WTC11 (cell line): Measurements from ENCODE around the gene PLXNA2. TPM values are rescaled to one million over a fixed set of nuclear protein-coding genes. Genes with fewer than 3 reads are reported as not detected.

ENCODE experiments used
- ATAC-seq: fragments of 200-7000 bp; cut with Tn5 transposase; 2 replicates; pipeline ENCODE4 v1.10.0; 2021; ENCODE audit warnings: mild to moderate bottlenecking, moderate library complexity
- CTCF ChIA-PET: fragments of 300-600 bp; sonication (Branson Sonifier 250); formaldehyde crosslinking; loops from one replicate; lab custom pipeline; 2021; ENCODE audit warnings: antibody characterized with exemption; lab: Charles Lee
- POLR2A ChIA-PET: fragments of 350-600 bp; sonication (Branson Sonifier 250); formaldehyde crosslinking; loops from one replicate; lab custom pipeline; 2021; ENCODE audit warnings: antibody characterized with exemption; lab: Charles Lee
- DNase-seq: peaks from one replicate; pipeline ENCODE4 v3.0.0; 2021; ENCODE audit warnings: low spot score
- H3K27ac Mint-ChIP-seq: 2 replicates; pipeline ENCODE4 v1.8.0; 2021; ENCODE audit warnings: mixed read lengths
- H3K27me3 Mint-ChIP-seq: 2 replicates; pipeline ENCODE4 v1.8.0; 2021; ENCODE audit warnings: low read depth, mild to moderate bottlenecking, moderate library complexity, mixed read lengths
- H3K36me3 Mint-ChIP-seq: 2 replicates; pipeline ENCODE4 v1.8.0; 2021; ENCODE audit warnings: mixed read lengths
- H3K4me1 Mint-ChIP-seq: 2 replicates; pipeline ENCODE4 v1.8.0; 2022; ENCODE audit warnings: mixed read lengths
- H3K4me3 Mint-ChIP-seq: 2 replicates; pipeline ENCODE4 v1.8.0; 2021; ENCODE audit warnings: mild to moderate bottlenecking, moderate library complexity, mixed read lengths
- H3K9me3 Mint-ChIP-seq: 2 replicates; pipeline ENCODE4 v1.8.0; 2021; ENCODE audit warnings: mixed read lengths
- CBFB ChIP-seq: sonication (generic); formaldehyde crosslinking; IDR thresholded peaks from 2 replicates; pipeline ENCODE4 v1.8.1; 2022; ENCODE audit warnings: mild to moderate bottlenecking, low read depth, missing genetic modification reagents
- EMX1 ChIP-seq: fragments of 250-450 bp; sonication (Bioruptor Pico); IDR thresholded peaks from 2 replicates; pipeline ENCODE4 v1.8.0; 2021; ENCODE audit warnings: mild to moderate bottlenecking
- NFATC4 ChIP-seq: fragments of 250-450 bp; sonication (Bioruptor Pico); IDR thresholded peaks from 2 replicates; pipeline ENCODE4 v1.9.0; 2021; ENCODE audit warnings: mild to moderate bottlenecking
- NR3C1 ChIP-seq: sonication (generic); formaldehyde crosslinking; conservative IDR thresholded peaks from 2 replicates; pipeline ENCODE4 v1.8.1; 2023; ENCODE audit warnings: low read depth, mild to moderate bottlenecking, missing genetic modification reagents
- TCF7 ChIP-seq: sonication (generic); formaldehyde crosslinking; IDR thresholded peaks from 2 replicates; pipeline ENCODE4 v1.8.0; 2022; ENCODE audit warnings: mild to moderate bottlenecking, low read depth, missing genetic modification reagents, moderate library complexity
- TP53 ChIP-seq: sonication (generic); formaldehyde crosslinking; IDR thresholded peaks from 2 replicates; pipeline ENCODE4 v1.8.1; 2023; ENCODE audit warnings: mild to moderate bottlenecking, missing genetic modification reagents
- ZNF138 ChIP-seq: sonication (generic); formaldehyde crosslinking; conservative IDR thresholded peaks from 2 replicates; pipeline ENCODE4 v1.8.1; 2022; ENCODE audit warnings: mild to moderate bottlenecking, moderate library complexity, missing genetic modification reagents
- ZNF232 ChIP-seq: sonication (generic); formaldehyde crosslinking; IDR thresholded peaks from 2 replicates; pipeline ENCODE4 v1.8.0; 2022; ENCODE audit warnings: mild to moderate bottlenecking, missing genetic modification reagents
- total RNA-seq: library from RNA; stranded (reverse); gene quantifications from 3 replicates; pipeline ENCODE4 v1.2.3, GENCODE V29; 2021
- TF ChIP-seq, protein P1 (sequence below): sonication (generic); formaldehyde crosslinking; conservative IDR thresholded peaks from 2 replicates; pipeline ENCODE4 v1.8.1; 2023; ENCODE audit warnings: mild to moderate bottlenecking, low read depth, missing genetic modification reagents, moderate library complexity
- TF ChIP-seq, protein P2 (sequence below): fragments of 250-450 bp; sonication (Bioruptor Pico); IDR thresholded peaks from 2 replicates; pipeline ENCODE4 v1.9.0; 2021; ENCODE audit warnings: mild to moderate bottlenecking
- TF ChIP-seq, protein P3 (sequence below): fragments of 200-600 bp; IDR thresholded peaks from 2 replicates; pipeline ENCODE4 v1.8.0; 2022; ENCODE audit warnings: antibody characterized with exemption
- TF ChIP-seq, protein P4 (sequence below): fragments of 250-450 bp; sonication (Bioruptor Pico); IDR thresholded peaks from 2 replicates; pipeline ENCODE4 v1.9.0; 2021; ENCODE audit warnings: mild to moderate bottlenecking
- TF ChIP-seq, protein P5 (sequence below): fragments of 250-450 bp; sonication (Bioruptor Pico); IDR thresholded peaks from 2 replicates; pipeline ENCODE4 v1.9.0; 2021; ENCODE audit warnings: mild to moderate bottlenecking, borderline replicate concordance
- TF ChIP-seq, protein P6 (sequence below): sonication (generic); formaldehyde crosslinking; IDR thresholded peaks from 2 replicates; pipeline ENCODE4 v1.8.0; 2022; ENCODE audit warnings: mild to moderate bottlenecking, missing genetic modification reagents
- TF ChIP-seq, protein P7 (sequence below): sonication (generic); formaldehyde crosslinking; IDR thresholded peaks from 2 replicates; pipeline ENCODE4 v1.8.1; 2023; ENCODE audit warnings: mild to moderate bottlenecking, missing genetic modification reagents, borderline replicate concordance

PLXNA2 gene
- total RNA-seq, 1 experiment from 2014 or later: 4.2 TPM

DNA sequence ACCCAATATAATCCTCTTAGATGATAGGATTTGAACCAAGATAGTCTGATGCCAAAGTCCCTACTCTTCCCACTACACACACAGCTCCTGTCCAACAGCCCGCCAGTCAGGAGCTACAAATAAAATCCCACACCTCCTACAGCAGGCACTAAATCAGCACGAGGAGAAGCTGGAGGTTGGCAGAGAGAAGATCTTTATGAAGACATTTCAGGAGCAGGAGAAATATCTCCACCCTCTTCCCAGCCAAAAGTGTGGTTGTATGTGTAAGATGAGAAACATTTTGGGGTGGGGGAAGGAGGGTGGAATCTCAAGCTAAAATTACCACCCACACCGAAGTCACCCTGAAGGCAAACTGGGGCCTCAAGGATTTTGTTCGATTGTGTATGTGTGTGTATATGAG lies 54.5 kb downstream of the PLXNA2 start:
- no peak for ATAC-seq
- CTCF ChIA-PET: interaction anchor here (1.0 to 2.9 kb wide), 6 partner anchors 49 to 305 kb away, joined by 3 to 30 read pairs (median 3); partner anchors contain the start of gene PLXNA2
- no peaks in the 10 kb centered on the region for H3K36me3 Mint-ChIP-seq

More for the DNA sequence above, 54.5 kb downstream of the PLXNA2 start:
- no peak for DNase-seq
- POLR2A ChIA-PET: no interaction called here
- Mint-ChIP-seq H3K27ac (no peak overlapping the region), H3K9me3 (no peaks in the 10 kb centered on the region), H3K4me3 (no peak overlapping the region), H3K4me1 (no peaks in the 10 kb centered on the region), H3K27me3 (no peaks in the 10 kb centered on the region)
- TF ChIP-seq, protein P1, sequence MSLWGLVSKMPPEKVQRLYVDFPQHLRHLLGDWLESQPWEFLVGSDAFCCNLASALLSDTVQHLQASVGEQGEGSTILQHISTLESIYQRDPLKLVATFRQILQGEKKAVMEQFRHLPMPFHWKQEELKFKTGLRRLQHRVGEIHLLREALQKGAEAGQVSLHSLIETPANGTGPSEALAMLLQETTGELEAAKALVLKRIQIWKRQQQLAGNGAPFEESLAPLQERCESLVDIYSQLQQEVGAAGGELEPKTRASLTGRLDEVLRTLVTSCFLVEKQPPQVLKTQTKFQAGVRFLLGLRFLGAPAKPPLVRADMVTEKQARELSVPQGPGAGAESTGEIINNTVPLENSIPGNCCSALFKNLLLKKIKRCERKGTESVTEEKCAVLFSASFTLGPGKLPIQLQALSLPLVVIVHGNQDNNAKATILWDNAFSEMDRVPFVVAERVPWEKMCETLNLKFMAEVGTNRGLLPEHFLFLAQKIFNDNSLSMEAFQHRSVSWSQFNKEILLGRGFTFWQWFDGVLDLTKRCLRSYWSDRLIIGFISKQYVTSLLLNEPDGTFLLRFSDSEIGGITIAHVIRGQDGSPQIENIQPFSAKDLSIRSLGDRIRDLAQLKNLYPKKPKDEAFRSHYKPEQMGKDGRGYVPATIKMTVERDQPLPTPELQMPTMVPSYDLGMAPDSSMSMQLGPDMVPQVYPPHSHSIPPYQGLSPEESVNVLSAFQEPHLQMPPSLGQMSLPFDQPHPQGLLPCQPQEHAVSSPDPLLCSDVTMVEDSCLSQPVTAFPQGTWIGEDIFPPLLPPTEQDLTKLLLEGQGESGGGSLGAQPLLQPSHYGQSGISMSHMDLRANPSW: no peak
- TF ChIP-seq NFATC4 (CRISPR knock-in tag): no peak
- TF ChIP-seq TCF7 (CRISPR knock-in tag): no peak
- no peak for TF ChIP-seq TP53 (CRISPR knock-in tag)
- TF ChIP-seq, protein P2, sequence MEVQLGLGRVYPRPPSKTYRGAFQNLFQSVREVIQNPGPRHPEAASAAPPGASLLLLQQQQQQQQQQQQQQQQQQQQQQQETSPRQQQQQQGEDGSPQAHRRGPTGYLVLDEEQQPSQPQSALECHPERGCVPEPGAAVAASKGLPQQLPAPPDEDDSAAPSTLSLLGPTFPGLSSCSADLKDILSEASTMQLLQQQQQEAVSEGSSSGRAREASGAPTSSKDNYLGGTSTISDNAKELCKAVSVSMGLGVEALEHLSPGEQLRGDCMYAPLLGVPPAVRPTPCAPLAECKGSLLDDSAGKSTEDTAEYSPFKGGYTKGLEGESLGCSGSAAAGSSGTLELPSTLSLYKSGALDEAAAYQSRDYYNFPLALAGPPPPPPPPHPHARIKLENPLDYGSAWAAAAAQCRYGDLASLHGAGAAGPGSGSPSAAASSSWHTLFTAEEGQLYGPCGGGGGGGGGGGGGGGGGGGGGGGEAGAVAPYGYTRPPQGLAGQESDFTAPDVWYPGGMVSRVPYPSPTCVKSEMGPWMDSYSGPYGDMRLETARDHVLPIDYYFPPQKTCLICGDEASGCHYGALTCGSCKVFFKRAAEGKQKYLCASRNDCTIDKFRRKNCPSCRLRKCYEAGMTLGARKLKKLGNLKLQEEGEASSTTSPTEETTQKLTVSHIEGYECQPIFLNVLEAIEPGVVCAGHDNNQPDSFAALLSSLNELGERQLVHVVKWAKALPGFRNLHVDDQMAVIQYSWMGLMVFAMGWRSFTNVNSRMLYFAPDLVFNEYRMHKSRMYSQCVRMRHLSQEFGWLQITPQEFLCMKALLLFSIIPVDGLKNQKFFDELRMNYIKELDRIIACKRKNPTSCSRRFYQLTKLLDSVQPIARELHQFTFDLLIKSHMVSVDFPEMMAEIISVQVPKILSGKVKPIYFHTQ (CRISPR knock-in tag): no peak
- TF ChIP-seq, protein P3, sequence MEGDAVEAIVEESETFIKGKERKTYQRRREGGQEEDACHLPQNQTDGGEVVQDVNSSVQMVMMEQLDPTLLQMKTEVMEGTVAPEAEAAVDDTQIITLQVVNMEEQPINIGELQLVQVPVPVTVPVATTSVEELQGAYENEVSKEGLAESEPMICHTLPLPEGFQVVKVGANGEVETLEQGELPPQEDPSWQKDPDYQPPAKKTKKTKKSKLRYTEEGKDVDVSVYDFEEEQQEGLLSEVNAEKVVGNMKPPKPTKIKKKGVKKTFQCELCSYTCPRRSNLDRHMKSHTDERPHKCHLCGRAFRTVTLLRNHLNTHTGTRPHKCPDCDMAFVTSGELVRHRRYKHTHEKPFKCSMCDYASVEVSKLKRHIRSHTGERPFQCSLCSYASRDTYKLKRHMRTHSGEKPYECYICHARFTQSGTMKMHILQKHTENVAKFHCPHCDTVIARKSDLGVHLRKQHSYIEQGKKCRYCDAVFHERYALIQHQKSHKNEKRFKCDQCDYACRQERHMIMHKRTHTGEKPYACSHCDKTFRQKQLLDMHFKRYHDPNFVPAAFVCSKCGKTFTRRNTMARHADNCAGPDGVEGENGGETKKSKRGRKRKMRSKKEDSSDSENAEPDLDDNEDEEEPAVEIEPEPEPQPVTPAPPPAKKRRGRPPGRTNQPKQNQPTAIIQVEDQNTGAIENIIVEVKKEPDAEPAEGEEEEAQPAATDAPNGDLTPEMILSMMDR: no peak
- TF ChIP-seq, protein P4, sequence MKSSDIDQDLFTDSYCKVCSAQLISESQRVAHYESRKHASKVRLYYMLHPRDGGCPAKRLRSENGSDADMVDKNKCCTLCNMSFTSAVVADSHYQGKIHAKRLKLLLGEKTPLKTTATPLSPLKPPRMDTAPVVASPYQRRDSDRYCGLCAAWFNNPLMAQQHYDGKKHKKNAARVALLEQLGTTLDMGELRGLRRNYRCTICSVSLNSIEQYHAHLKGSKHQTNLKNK (CRISPR knock-in tag): no peak
- TF ChIP-seq, protein P5, sequence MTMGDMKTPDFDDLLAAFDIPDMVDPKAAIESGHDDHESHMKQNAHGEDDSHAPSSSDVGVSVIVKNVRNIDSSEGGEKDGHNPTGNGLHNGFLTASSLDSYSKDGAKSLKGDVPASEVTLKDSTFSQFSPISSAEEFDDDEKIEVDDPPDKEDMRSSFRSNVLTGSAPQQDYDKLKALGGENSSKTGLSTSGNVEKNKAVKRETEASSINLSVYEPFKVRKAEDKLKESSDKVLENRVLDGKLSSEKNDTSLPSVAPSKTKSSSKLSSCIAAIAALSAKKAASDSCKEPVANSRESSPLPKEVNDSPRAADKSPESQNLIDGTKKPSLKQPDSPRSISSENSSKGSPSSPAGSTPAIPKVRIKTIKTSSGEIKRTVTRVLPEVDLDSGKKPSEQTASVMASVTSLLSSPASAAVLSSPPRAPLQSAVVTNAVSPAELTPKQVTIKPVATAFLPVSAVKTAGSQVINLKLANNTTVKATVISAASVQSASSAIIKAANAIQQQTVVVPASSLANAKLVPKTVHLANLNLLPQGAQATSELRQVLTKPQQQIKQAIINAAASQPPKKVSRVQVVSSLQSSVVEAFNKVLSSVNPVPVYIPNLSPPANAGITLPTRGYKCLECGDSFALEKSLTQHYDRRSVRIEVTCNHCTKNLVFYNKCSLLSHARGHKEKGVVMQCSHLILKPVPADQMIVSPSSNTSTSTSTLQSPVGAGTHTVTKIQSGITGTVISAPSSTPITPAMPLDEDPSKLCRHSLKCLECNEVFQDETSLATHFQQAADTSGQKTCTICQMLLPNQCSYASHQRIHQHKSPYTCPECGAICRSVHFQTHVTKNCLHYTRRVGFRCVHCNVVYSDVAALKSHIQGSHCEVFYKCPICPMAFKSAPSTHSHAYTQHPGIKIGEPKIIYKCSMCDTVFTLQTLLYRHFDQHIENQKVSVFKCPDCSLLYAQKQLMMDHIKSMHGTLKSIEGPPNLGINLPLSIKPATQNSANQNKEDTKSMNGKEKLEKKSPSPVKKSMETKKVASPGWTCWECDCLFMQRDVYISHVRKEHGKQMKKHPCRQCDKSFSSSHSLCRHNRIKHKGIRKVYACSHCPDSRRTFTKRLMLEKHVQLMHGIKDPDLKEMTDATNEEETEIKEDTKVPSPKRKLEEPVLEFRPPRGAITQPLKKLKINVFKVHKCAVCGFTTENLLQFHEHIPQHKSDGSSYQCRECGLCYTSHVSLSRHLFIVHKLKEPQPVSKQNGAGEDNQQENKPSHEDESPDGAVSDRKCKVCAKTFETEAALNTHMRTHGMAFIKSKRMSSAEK: no peak
- no peak for TF ChIP-seq ZNF232 (CRISPR knock-in tag)
- TF ChIP-seq, protein P6, sequence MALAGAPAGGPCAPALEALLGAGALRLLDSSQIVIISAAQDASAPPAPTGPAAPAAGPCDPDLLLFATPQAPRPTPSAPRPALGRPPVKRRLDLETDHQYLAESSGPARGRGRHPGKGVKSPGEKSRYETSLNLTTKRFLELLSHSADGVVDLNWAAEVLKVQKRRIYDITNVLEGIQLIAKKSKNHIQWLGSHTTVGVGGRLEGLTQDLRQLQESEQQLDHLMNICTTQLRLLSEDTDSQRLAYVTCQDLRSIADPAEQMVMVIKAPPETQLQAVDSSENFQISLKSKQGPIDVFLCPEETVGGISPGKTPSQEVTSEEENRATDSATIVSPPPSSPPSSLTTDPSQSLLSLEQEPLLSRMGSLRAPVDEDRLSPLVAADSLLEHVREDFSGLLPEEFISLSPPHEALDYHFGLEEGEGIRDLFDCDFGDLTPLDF: no peak
- TF ChIP-seq ZNF138 (CRISPR knock-in tag): no peak
- no peak for TF ChIP-seq NR3C1 (CRISPR knock-in tag)
- TF ChIP-seq, protein P7, sequence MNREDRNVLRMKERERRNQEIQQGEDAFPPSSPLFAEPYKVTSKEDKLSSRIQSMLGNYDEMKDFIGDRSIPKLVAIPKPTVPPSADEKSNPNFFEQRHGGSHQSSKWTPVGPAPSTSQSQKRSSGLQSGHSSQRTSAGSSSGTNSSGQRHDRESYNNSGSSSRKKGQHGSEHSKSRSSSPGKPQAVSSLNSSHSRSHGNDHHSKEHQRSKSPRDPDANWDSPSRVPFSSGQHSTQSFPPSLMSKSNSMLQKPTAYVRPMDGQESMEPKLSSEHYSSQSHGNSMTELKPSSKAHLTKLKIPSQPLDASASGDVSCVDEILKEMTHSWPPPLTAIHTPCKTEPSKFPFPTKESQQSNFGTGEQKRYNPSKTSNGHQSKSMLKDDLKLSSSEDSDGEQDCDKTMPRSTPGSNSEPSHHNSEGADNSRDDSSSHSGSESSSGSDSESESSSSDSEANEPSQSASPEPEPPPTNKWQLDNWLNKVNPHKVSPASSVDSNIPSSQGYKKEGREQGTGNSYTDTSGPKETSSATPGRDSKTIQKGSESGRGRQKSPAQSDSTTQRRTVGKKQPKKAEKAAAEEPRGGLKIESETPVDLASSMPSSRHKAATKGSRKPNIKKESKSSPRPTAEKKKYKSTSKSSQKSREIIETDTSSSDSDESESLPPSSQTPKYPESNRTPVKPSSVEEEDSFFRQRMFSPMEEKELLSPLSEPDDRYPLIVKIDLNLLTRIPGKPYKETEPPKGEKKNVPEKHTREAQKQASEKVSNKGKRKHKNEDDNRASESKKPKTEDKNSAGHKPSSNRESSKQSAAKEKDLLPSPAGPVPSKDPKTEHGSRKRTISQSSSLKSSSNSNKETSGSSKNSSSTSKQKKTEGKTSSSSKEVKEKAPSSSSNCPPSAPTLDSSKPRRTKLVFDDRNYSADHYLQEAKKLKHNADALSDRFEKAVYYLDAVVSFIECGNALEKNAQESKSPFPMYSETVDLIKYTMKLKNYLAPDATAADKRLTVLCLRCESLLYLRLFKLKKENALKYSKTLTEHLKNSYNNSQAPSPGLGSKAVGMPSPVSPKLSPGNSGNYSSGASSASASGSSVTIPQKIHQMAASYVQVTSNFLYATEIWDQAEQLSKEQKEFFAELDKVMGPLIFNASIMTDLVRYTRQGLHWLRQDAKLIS (CRISPR knock-in tag): no peak
- no peak for TF ChIP-seq CBFB (CRISPR knock-in tag)
- TF ChIP-seq EMX1 (CRISPR knock-in tag): no peak
